HepG2 (cell line): ENCODE data around the gene XDH. TPM values are rescaled to one million over a fixed set of nuclear protein-coding genes. Genes with fewer than 3 reads are reported as not detected.

Experiments
- ATAC-seq: fragments of 200-7000 bp; cut with Tn5 transposase; 3 replicates; pipeline ENCODE4 v1.9.1; 2020; ENCODE audit warnings: mild to moderate bottlenecking, moderate library complexity
- BruUV-seq: library from RNA; stranded (reverse); fragments of 400-500 nt; replicated peaks from 2 replicates; lab custom pipeline; 2021; lab: Mats Ljungman, UMichigan
- CTCF ChIA-PET: fragments of 300-600 bp; formaldehyde crosslinking; extraction: SDS; loops from one replicate; lab custom pipeline; 2021; ENCODE audit warnings: low total read pairs, inconsistent platforms, low intra/inter-chr PET ratio; lab: Yijun Ruan, JAX
- POLR2A ChIA-PET: fragments of 350-600 bp; sonication (Branson Sonifier 250); formaldehyde crosslinking; loops from one replicate; lab custom pipeline; 2020; ENCODE audit warnings: antibody characterized with exemption, inconsistent platforms; lab: Yijun Ruan, JAX
- DNase-seq: peaks from one replicate; pipeline ENCODE4 v3.0.0-alpha.2; 2015; ENCODE audit warnings: low spot score
- FAIRE-seq: peaks from 3 replicates; lab custom pipeline; 2011; peaks lifted over from hg19 to GRCh38; lab: Jason Lieb, UNC
- H2AFZ ChIP-seq: one replicate; pipeline ENCODE4 v1.6.1; 2011; ENCODE audit warnings: low read length, inconsistent platforms
- H3K27ac ChIP-seq: fragments of 300-600 bp; 3 replicates; pipeline ENCODE4 v1.8.0; 2011; ENCODE audit warnings: mixed run types, mild to moderate bottlenecking, mixed read lengths, low read length, inconsistent platforms; ENCODE audit not compliant: insufficient read depth; ENCODE audit errors: extremely low read length
- H3K27me3 ChIP-seq, 2 experiments: fragments of 200-600 bp in 1 of 2; 2 replicates in 1 of 2; 3 replicates in 1 of 2; pipeline versions ENCODE4 v1.6.0 to v1.8.0; 2011; ENCODE audit warnings: low read length in 2 of 2, mild to moderate bottlenecking in 2 of 2, moderate library complexity in 2 of 2, inconsistent platforms in 1 of 2; ENCODE audit not compliant: insufficient read depth in 2 of 2, control insufficient read depth in 1 of 2
- H3K36me3 ChIP-seq, 2 experiments: fragments of 200-600 bp in 1 of 2; replicated peaks in 1 of 2; 2 replicates in 1 of 2; 3 replicates in 1 of 2; pipeline versions ENCODE4 v1.5.1 to v1.8.0; 2011; ENCODE audit warnings: low read length in 2 of 2, inconsistent platforms in 1 of 2; ENCODE audit not compliant: insufficient read depth in 2 of 2, control insufficient read depth in 1 of 2
- H3K4me1 ChIP-seq: 2 replicates; pipeline ENCODE4 v1.5.1; 2012; ENCODE audit warnings: low read length, inconsistent platforms; ENCODE audit not compliant: insufficient read depth
- H3K4me2 ChIP-seq: 2 replicates; pipeline ENCODE4 v1.6.0; 2011; ENCODE audit warnings: low read depth, low read length, inconsistent platforms
- H3K4me3 ChIP-seq, 3 experiments: fragments of 200-600 bp in 1 of 3; sonication (generic), shearing (Covaris generic) in 1 of 3; replicated peaks in 1 of 3; 2 replicates each; pipeline ENCODE4 v1.5.1; 2011 to 2016; ENCODE audit warnings: low read length in 3 of 3, inconsistent platforms in 2 of 3, low read depth in 2 of 3, mild to moderate bottlenecking in 2 of 3, control low read depth in 1 of 3, mixed read lengths in 1 of 3; ENCODE audit not compliant: insufficient read depth in 1 of 3
- H3K79me2 ChIP-seq: one replicate; pipeline ENCODE4 v1.6.1; 2011; ENCODE audit warnings: low read length, inconsistent platforms; ENCODE audit not compliant: insufficient read depth
- H3K9ac ChIP-seq: 2 replicates; pipeline ENCODE4 v1.6.0; 2011; ENCODE audit warnings: mild to moderate bottlenecking, low read depth, low read length, inconsistent platforms; ENCODE audit not compliant: insufficient read depth
- H3K9me3 ChIP-seq: 2 replicates; pipeline ENCODE4 v1.5.1; 2012; ENCODE audit warnings: mild to moderate bottlenecking, low read length
- H4K20me1 ChIP-seq: 2 replicates; pipeline ENCODE4 v1.6.0; 2011; ENCODE audit warnings: inconsistent platforms, mild to moderate bottlenecking, low read length, moderate library complexity; ENCODE audit not compliant: insufficient read depth
- EEA1 ChIP-seq: sonication (generic); formaldehyde crosslinking; IDR thresholded peaks from 2 replicates; pipeline ENCODE4 v1.5.1; 2020; ENCODE audit warnings: mild to moderate bottlenecking, missing genetic modification reagents, borderline replicate concordance
- HBP1 ChIP-seq: IDR thresholded peaks from 2 replicates; pipeline ENCODE4 v1.6.1; 2016; ENCODE audit warnings: low read depth, control low read depth
- RARA ChIP-seq: IDR thresholded peaks from 2 replicates; pipeline ENCODE4 v1.6.1; 2016; ENCODE audit warnings: missing genetic modification reagents, missing compliant biosample characterization
- SMAD9 ChIP-seq: sonication (generic); formaldehyde crosslinking; IDR thresholded peaks from 2 replicates; pipeline ENCODE4 v1.5.1; 2020; ENCODE audit warnings: mild to moderate bottlenecking, missing genetic modification reagents
- TFDP2 ChIP-seq: sonication (generic); formaldehyde crosslinking; IDR thresholded peaks from 2 replicates; pipeline ENCODE4 v1.4.0; 2020; ENCODE audit warnings: missing genetic modification reagents
- ZNF230 ChIP-seq: sonication (generic); formaldehyde crosslinking; IDR thresholded peaks from 2 replicates; pipeline ENCODE4 v1.4.0; 2020; ENCODE audit warnings: mild to moderate bottlenecking, missing genetic modification reagents
- ZNF329 ChIP-seq: sonication (generic); formaldehyde crosslinking; IDR thresholded peaks from 2 replicates; pipeline ENCODE4 v1.9.0; 2021; ENCODE audit warnings: low read depth, mild to moderate bottlenecking, missing genetic modification reagents
- ZNF367 ChIP-seq: sonication (generic); formaldehyde crosslinking; IDR thresholded peaks from 2 replicates; pipeline ENCODE4 v1.4.0; 2020; ENCODE audit warnings: missing genetic modification reagents, borderline replicate concordance
- ZNF557 ChIP-seq: sonication (generic); formaldehyde crosslinking; IDR thresholded peaks from 2 replicates; pipeline ENCODE4 v1.4.0; 2020; ENCODE audit warnings: missing genetic modification reagents
- ZNF639 ChIP-seq: conservative IDR thresholded peaks from 2 replicates; pipeline ENCODE4 v1.6.1; 2018; ENCODE audit warnings: missing genetic modification reagents
- ZNF709 ChIP-seq: sonication (generic); formaldehyde crosslinking; IDR thresholded peaks from 2 replicates; pipeline ENCODE4 v1.5.0; 2020; ENCODE audit warnings: mild to moderate bottlenecking, missing genetic modification reagents
- ZNF850 ChIP-seq: sonication (generic); formaldehyde crosslinking; conservative IDR thresholded peaks from 2 replicates; pipeline ENCODE4 v1.9.0; 2021; ENCODE audit warnings: mild to moderate bottlenecking, missing genetic modification reagents
- WGBS: methylation state at CpG from one replicate; pipeline ENCODE4 v1.1.6; 2017; ENCODE audit warnings: low lambda C conversion rate; 5-methylcytosine and 5-hydroxymethylcytosine counted together
- in situ Hi-C: cut with HindIII; loops from 2 replicates; pipeline ENCODE4 v1.10.0; 2017; ENCODE audit warnings: low pct_unique_long_range_greater_than_20kb; ENCODE audit not compliant: extremely low pct_ligation_motif_present
- intact Hi-C: fragments of 100-400 bp; cut with micrococcal nuclease; formaldehyde crosslinking; loops from one replicate; pipeline ENCODE4 v1.10.0; 2022; ENCODE audit not compliant: unreplicated experiment
- polyA plus RNA-seq, 8 experiments: library from polyadenylated mRNA; depleted of rRNA in 3 of 8; stranded (reverse) in 7 of 8; unstranded in 1 of 8; fragments of >200 nt; fragmentation: Illumina TruSeq in 4 of 8; extraction: Trizol in 4 of 8; gene quantifications; 2 replicates each; pipeline versions ENCODE4 v1.2.1 to v1.2.3, GENCODE V29; 2011 to 2016; ENCODE audit warnings: low read depth in 4 of 8, missing spikeins in 1 of 8, mixed read lengths in 1 of 8; ENCODE audit not compliant: insufficient read depth in 1 of 8
- total RNA-seq, 5 experiments: library from RNA; depleted of rRNA; stranded (reverse); fragments of >200 nt; fragmentation: Illumina TruSeq; extraction: Trizol; gene quantifications; 2 replicates each; pipeline ENCODE4 v1.2.3, GENCODE V29; 2016; ENCODE audit warnings: low read depth in 1 of 5
- TF ChIP-seq, protein P1 (sequence below): sonication (generic); formaldehyde crosslinking; IDR thresholded peaks from 2 replicates; pipeline ENCODE4 v1.9.0; 2021; ENCODE audit warnings: mild to moderate bottlenecking, missing genetic modification reagents
- TF ChIP-seq, protein P2 (sequence below): sonication (generic); formaldehyde crosslinking; IDR thresholded peaks from 2 replicates; pipeline ENCODE4 v1.8.1; 2023; ENCODE audit warnings: missing genetic modification reagents, inconsistent platforms, borderline replicate concordance

XDH gene
- total and polyA plus RNA-seq, 2 of the 13 experiments (the other 11 are each of a cell fraction or from before 2014, with no cell fraction given) = not detected

GRCh38 chr2:31314761-31315160 is 99.8 kb downstream of the XDH start:
- Histone ChIP-seq H3K4me1 (no peaks in the 10 kb centered on the region), H3K36me3 (no peaks in the 10 kb centered on the region), H3K27ac (no peak overlapping the region), H3K79me2 (no peaks in the 10 kb centered on the region), H3K4me3 (no peak overlapping the region), H3K27me3 (peaks cover 0 to 4% of the 10 kb centered on the region in 2 experiments; a peak in 1 of 5 replicates), H3K9ac (no peak overlapping the region), H4K20me1 (no peaks in the 10 kb centered on the region), H3K4me2 (no peak overlapping the region), H3K9me3 (no peaks in the 10 kb centered on the region), H2AFZ (no peak overlapping the region)
- BruUV-seq = no TSS peak
- intact Hi-C loops (no loop called here), in situ Hi-C loops (no loop called here)
- ChIA-PET POLR2A (no interaction called here), CTCF (no interaction called here)
- ATAC-seq (no peak), DNase-seq (no peak), FAIRE-seq (no peak)
- WGBS = 9% methylated on average over 2 of the region's 2 CpGs
- no peak for TF ChIP-seq ZNF230 (CRISPR knock-in tag)
- TF ChIP-seq ZNF709 (CRISPR knock-in tag) = no peak
- TF ChIP-seq, protein P1, sequence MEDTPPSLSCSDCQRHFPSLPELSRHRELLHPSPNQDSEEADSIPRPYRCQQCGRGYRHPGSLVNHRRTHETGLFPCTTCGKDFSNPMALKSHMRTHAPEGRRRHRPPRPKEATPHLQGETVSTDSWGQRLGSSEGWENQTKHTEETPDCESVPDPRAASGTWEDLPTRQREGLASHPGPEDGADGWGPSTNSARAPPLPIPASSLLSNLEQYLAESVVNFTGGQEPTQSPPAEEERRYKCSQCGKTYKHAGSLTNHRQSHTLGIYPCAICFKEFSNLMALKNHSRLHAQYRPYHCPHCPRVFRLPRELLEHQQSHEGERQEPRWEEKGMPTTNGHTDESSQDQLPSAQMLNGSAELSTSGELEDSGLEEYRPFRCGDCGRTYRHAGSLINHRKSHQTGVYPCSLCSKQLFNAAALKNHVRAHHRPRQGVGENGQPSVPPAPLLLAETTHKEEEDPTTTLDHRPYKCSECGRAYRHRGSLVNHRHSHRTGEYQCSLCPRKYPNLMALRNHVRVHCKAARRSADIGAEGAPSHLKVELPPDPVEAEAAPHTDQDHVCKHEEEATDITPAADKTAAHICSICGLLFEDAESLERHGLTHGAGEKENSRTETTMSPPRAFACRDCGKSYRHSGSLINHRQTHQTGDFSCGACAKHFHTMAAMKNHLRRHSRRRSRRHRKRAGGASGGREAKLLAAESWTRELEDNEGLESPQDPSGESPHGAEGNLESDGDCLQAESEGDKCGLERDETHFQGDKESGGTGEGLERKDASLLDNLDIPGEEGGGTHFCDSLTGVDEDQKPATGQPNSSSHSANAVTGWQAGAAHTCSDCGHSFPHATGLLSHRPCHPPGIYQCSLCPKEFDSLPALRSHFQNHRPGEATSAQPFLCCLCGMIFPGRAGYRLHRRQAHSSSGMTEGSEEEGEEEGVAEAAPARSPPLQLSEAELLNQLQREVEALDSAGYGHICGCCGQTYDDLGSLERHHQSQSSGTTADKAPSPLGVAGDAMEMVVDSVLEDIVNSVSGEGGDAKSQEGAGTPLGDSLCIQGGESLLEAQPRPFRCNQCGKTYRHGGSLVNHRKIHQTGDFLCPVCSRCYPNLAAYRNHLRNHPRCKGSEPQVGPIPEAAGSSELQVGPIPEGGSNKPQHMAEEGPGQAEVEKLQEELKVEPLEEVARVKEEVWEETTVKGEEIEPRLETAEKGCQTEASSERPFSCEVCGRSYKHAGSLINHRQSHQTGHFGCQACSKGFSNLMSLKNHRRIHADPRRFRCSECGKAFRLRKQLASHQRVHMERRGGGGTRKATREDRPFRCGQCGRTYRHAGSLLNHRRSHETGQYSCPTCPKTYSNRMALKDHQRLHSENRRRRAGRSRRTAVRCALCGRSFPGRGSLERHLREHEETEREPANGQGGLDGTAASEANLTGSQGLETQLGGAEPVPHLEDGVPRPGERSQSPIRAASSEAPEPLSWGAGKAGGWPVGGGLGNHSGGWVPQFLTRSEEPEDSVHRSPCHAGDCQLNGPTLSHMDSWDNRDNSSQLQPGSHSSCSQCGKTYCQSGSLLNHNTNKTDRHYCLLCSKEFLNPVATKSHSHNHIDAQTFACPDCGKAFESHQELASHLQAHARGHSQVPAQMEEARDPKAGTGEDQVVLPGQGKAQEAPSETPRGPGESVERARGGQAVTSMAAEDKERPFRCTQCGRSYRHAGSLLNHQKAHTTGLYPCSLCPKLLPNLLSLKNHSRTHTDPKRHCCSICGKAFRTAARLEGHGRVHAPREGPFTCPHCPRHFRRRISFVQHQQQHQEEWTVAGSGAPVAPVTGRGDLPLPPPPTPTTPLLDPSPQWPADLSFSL (CRISPR knock-in tag) = no peak
- TF ChIP-seq HBP1 (CRISPR knock-in tag) = no peak
- TF ChIP-seq ZNF557 (CRISPR knock-in tag) = no peak
- TF ChIP-seq RARA (CRISPR knock-in tag) = no peak
- TF ChIP-seq ZNF329 (CRISPR knock-in tag) = no peak
- no peak for TF ChIP-seq SMAD9
- no peak for TF ChIP-seq ZNF639 (CRISPR knock-in tag)
- no peak for TF ChIP-seq ZNF367 (CRISPR knock-in tag)
- no peak for TF ChIP-seq TFDP2
- no peak for TF ChIP-seq EEA1
- TF ChIP-seq, protein P2, sequence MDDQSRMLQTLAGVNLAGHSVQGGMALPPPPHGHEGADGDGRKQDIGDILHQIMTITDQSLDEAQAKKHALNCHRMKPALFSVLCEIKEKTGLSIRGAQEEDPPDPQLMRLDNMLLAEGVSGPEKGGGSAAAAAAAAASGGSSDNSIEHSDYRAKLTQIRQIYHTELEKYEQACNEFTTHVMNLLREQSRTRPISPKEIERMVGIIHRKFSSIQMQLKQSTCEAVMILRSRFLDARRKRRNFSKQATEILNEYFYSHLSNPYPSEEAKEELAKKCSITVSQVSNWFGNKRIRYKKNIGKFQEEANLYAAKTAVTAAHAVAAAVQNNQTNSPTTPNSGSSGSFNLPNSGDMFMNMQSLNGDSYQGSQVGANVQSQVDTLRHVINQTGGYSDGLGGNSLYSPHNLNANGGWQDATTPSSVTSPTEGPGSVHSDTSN (CRISPR knock-in tag) = no peak
- TF ChIP-seq ZNF850 (CRISPR knock-in tag) = no peak
